CD4-positive, CD25-positive, alpha-beta regulatory T cell (primary cell): ENCODE data around the gene EXT2. TPM values are rescaled to one million over a fixed set of nuclear protein-coding genes. Genes with fewer than 3 reads are reported as not detected.

Source experiments
- ATAC-seq, 2 donors: fragments of 150-1000 bp; cut with Tn5 transposase; one replicate each; pipeline ENCODE4 v1.10.0; 2021; ENCODE audit warnings: low read depth in 2 of 2, moderate number of reproducible peaks in 2 of 2, moderate library complexity in 1 of 2
- DNase-seq, 3 donors: peaks; one replicate each; pipeline versions ENCODE4 v3.0.0 to v3.0.0-alpha.2; 2012 to 2022; ENCODE audit warnings: mixed read lengths in 1 of 3
- H3K27ac ChIP-seq: one replicate; pipeline ENCODE4 v1.7.0; 2013; ENCODE audit warnings: mild to moderate bottlenecking, low read length; ENCODE audit not compliant: insufficient read depth, poor library complexity, severe bottlenecking
- H3K27me3 ChIP-seq: one replicate; pipeline ENCODE4 v1.7.0; 2013; ENCODE audit warnings: low read length; ENCODE audit not compliant: control insufficient read depth, insufficient read depth
- H3K36me3 ChIP-seq: one replicate; pipeline ENCODE4 v1.7.0; 2013; ENCODE audit warnings: mild to moderate bottlenecking, low read length, moderate library complexity; ENCODE audit not compliant: control insufficient read depth, insufficient read depth
- H3K4me1 ChIP-seq: 2 replicates; pipeline ENCODE4 v1.7.0; 2013; ENCODE audit warnings: mild to moderate bottlenecking, low read length; ENCODE audit not compliant: insufficient read depth, control insufficient read depth, poor library complexity, severe bottlenecking
- H3K4me3 ChIP-seq: one replicate; pipeline ENCODE4 v1.7.0; 2013; ENCODE audit warnings: low read depth, mild to moderate bottlenecking, low read length, moderate library complexity
- H3K9me3 ChIP-seq, 2 experiments: 1 replicate in 1 of 2; 2 replicates in 1 of 2; pipeline ENCODE4 v1.7.0; 2013; ENCODE audit warnings: low read length in 2 of 2, mild to moderate bottlenecking in 1 of 2, moderate library complexity in 1 of 2; ENCODE audit not compliant: control insufficient read depth in 2 of 2
- H3K27ac Mint-ChIP-seq, 3 donors: one replicate each; pipeline ENCODE4 v1.8.0; 2020 to 2022; ENCODE audit warnings: mild to moderate bottlenecking in 3 of 3, mixed read lengths in 3 of 3, moderate library complexity in 2 of 3
- H3K27me3 Mint-ChIP-seq: one replicate; pipeline ENCODE4 v1.8.0; 2022; ENCODE audit warnings: mild to moderate bottlenecking, mixed read lengths
- H3K36me3 Mint-ChIP-seq: one replicate; pipeline ENCODE4 v1.8.0; 2020; ENCODE audit warnings: mixed read lengths
- H3K4me1 Mint-ChIP-seq, 4 donors: one replicate each; pipeline ENCODE4 v1.8.0; 2020 to 2022; ENCODE audit warnings: mixed read lengths in 4 of 4, mild to moderate bottlenecking in 1 of 4
- H3K4me3 Mint-ChIP-seq, 4 donors: one replicate each; pipeline ENCODE4 v1.8.0; 2020 to 2022; ENCODE audit warnings: mild to moderate bottlenecking in 4 of 4, mixed read lengths in 4 of 4, moderate library complexity in 3 of 4
- H3K9me3 Mint-ChIP-seq, 7 donors: one replicate each; pipeline ENCODE4 v1.8.0; 2020 to 2022; ENCODE audit warnings: mixed read lengths in 7 of 7, mild to moderate bottlenecking in 3 of 7, moderate library complexity in 2 of 7
- polyA plus RNA-seq, 4 donors: library from polyadenylated mRNA; unstranded; fragments of 300-500 nt; fragmentation: Illumina TruSeq; gene quantifications; one replicate each; pipeline ENCODE4 v1.2.3, GENCODE V29; 2021
- total RNA-seq: library from RNA; stranded (reverse); gene quantifications from one replicate; pipeline ENCODE4 v1.2.3, GENCODE V29; 2022

EXT2 gene
- total and polyA plus RNA-seq, 5 donors from 2014 or later: 25.6 to 42.6 (median 41.4) TPM

GRCh38 chr11:44088377-44088776 lies 7.1 kb upstream of the EXT2 start:
- ATAC-seq (no peak), DNase-seq (no peak)
- Mint-ChIP-seq H3K27me3 (peaks cover 9% of the 10 kb centered on the region), H3K9me3 (peaks cover 0 to 5% (median 0%) of the 10 kb centered on the region in 7 donors), H3K27ac (no peak overlapping the region), H3K4me3 (no peak overlapping the region), H3K36me3 (peaks cover 18% of the 10 kb centered on the region), H3K4me1 (peaks cover 0 to 10% (median under 1%) of the 10 kb centered on the region in 4 donors)
- H3K4me1 ChIP-seq: no peaks in the 10 kb centered on the region
- no peak overlapping the region for H3K4me3 ChIP-seq
- peaks cover 3% of the 10 kb centered on the region for H3K36me3 ChIP-seq
- H3K27me3 ChIP-seq: no peaks in the 10 kb centered on the region
- no peak overlapping the region for H3K27ac ChIP-seq
- no peaks in the 10 kb centered on the region for H3K9me3 ChIP-seq

GRCh38 chr11:44088871-44089270 lies 6.6 kb upstream of the EXT2 start:
- Mint-ChIP-seq H3K4me3 (no peak overlapping the region), H3K36me3 (peaks cover 17% of the 10 kb centered on the region), H3K27me3 (peaks cover 12% of the 10 kb centered on the region), H3K9me3 (peaks cover 0 to 5% (median 0%) of the 10 kb centered on the region in 7 donors), H3K27ac (no peak overlapping the region), H3K4me1 (peaks cover 0 to 10% (median under 1%) of the 10 kb centered on the region in 4 donors)
- ATAC-seq: no peak
- Histone ChIP-seq H3K4me1 (no peaks in the 10 kb centered on the region), H3K4me3 (no peak overlapping the region), H3K27ac (no peak overlapping the region), H3K9me3 (no peaks in the 10 kb centered on the region), H3K36me3 (no peaks in the 10 kb centered on the region), H3K27me3 (no peaks in the 10 kb centered on the region)
- DNase-seq: no peak

- Mint-ChIP-seq H3K27ac (no peak overlapping the region), H3K4me1 (peaks cover 8 to 26% (median 13%) of the 10 kb centered on the region in 4 donors), H3K9me3 (peaks cover 0 to 3% (median 0%) of the 10 kb centered on the region in 7 donors), H3K27me3 (peaks cover 16% of the 10 kb centered on the region), H3K36me3 (peaks cover 9% of the 10 kb centered on the region), H3K4me3 (no peak overlapping the region)
- Histone ChIP-seq H3K4me1 (peaks cover 12% of the 10 kb centered on the region), H3K9me3 (no peaks in the 10 kb centered on the region), H3K27ac (no peak overlapping the region), H3K4me3 (no peak overlapping the region), H3K36me3 (no peaks in the 10 kb centered on the region), H3K27me3 (no peaks in the 10 kb centered on the region)
- ATAC-seq (no peak), DNase-seq (no peak)
Measured at GRCh38 chr11:44090539-44090938, 4.9 kb upstream of the EXT2 start.

- no peaks in the 10 kb centered on the region for H3K27me3 ChIP-seq
- peak overlapping the region; percentile 79 to 90 (median 85) for H3K4me3 Mint-ChIP-seq
- H3K36me3 ChIP-seq: no peaks in the 10 kb centered on the region
- peaks cover 23% of the 10 kb centered on the region for H3K4me1 ChIP-seq
- H3K27me3 Mint-ChIP-seq: peaks cover 16% of the 10 kb centered on the region
- no peaks in the 10 kb centered on the region for H3K9me3 ChIP-seq
- no peak overlapping the region for H3K27ac ChIP-seq
- DNase-seq (peak; percentile 68 to 84 (median 74)), ATAC-seq (peak; percentile 36 to 41)
- H3K4me1 Mint-ChIP-seq: peaks cover 20 to 37% (median 28%) of the 10 kb centered on the region in 4 donors
- H3K4me3 ChIP-seq: no peak overlapping the region
- peak overlapping the region in 1 of 3 donors; percentile 81 for H3K27ac Mint-ChIP-seq
- peaks cover under 1% of the 10 kb centered on the region for H3K36me3 Mint-ChIP-seq
- H3K9me3 Mint-ChIP-seq: no peaks in the 10 kb centered on the region
Measured at GRCh38 chr11:44094260-44094868, 1.1 kb upstream of the EXT2 start.

GRCh38 chr11:44096360-44097185 lies 1.1 kb downstream of the EXT2 start:
- Mint-ChIP-seq H3K27me3 (peaks cover 16% of the 10 kb centered on the region), H3K27ac (peak overlapping the region; percentile 67 to 92 (median 78))
- DNase-seq: no peak

GRCh38 chr11:44097821-44098220 lies 2.3 kb downstream of the EXT2 start:
- Mint-ChIP-seq H3K4me1 (peaks cover 31 to 65% (median 48%) of the 10 kb centered on the region in 4 donors), H3K9me3 (no peaks in the 10 kb centered on the region), H3K4me3 (peak overlapping the region in 2 of 4 donors; percentile 1 to 50), H3K36me3 (peaks cover 3% of the 10 kb centered on the region), H3K27me3 (peaks cover 12% of the 10 kb centered on the region), H3K27ac (peak overlapping the region in 2 of 3 donors; percentile 5 to 27)
- H3K4me1 ChIP-seq: peaks cover 23% of the 10 kb centered on the region
- no peaks in the 10 kb centered on the region for H3K9me3 ChIP-seq
- H3K27me3 ChIP-seq: no peaks in the 10 kb centered on the region
- ATAC-seq: no peak
- no peak overlapping the region for H3K27ac ChIP-seq
- no peaks in the 10 kb centered on the region for H3K36me3 ChIP-seq
- DNase-seq: no peak
- no peak overlapping the region for H3K4me3 ChIP-seq

More at GRCh38 chr11:44096360-44097185, 1.1 kb downstream of the EXT2 start:
- Mint-ChIP-seq H3K36me3 (peaks cover 3% of the 10 kb centered on the region), H3K9me3 (no peaks in the 10 kb centered on the region), H3K4me3 (peak overlapping the region; percentile 79 to 93 (median 90)), H3K4me1 (peaks cover 26 to 53% (median 37%) of the 10 kb centered on the region in 4 donors)
- peaks cover 23% of the 10 kb centered on the region for H3K4me1 ChIP-seq
- H3K4me3 ChIP-seq: peak overlapping the region; percentile 65
- H3K9me3 ChIP-seq: no peaks in the 10 kb centered on the region
- no peak for ATAC-seq
- H3K27me3 ChIP-seq: no peaks in the 10 kb centered on the region
- H3K36me3 ChIP-seq: no peaks in the 10 kb centered on the region
- H3K27ac ChIP-seq: no peak overlapping the region

GRCh38 chr11:44101098-44101497 lies 5.6 kb downstream of the EXT2 start:
- Histone ChIP-seq H3K4me3 (no peak overlapping the region), H3K27ac (no peak overlapping the region), H3K9me3 (no peaks in the 10 kb centered on the region), H3K27me3 (no peaks in the 10 kb centered on the region), H3K4me1 (peaks cover 8% of the 10 kb centered on the region), H3K36me3 (no peaks in the 10 kb centered on the region)
- ATAC-seq (no peak), DNase-seq (no peak)
- Mint-ChIP-seq H3K27ac (no peak overlapping the region), H3K4me3 (no peak overlapping the region), H3K9me3 (no peaks in the 10 kb centered on the region), H3K27me3 (no peaks in the 10 kb centered on the region), H3K36me3 (peaks cover 6% of the 10 kb centered on the region), H3K4me1 (peaks cover 28 to 57% (median 45%) of the 10 kb centered on the region in 4 donors)
